Neural progenitor cell (in vitro differentiated cells): ENCODE measurements around the gene OSBPL8.
"Not testable (repeated sequence)": the region's sequence is repeated elsewhere in the genome, so short reads cannot be mapped to it uniquely, and the experiment has no call there.

ENCODE experiments used
- CTCF ChIP-seq: fragments of 200-600 bp; sonication (generic); IDR thresholded peaks from 2 replicates; pipeline ENCODE4 v1.5.1; 2017; ENCODE audit warnings: antibody characterized with exemption, mild to moderate bottlenecking
- EZH2 ChIP-seq: fragments of 200-600 bp; sonication (generic); IDR thresholded peaks from 2 replicates; pipeline ENCODE4 v1.6.1; 2017; ENCODE audit warnings: antibody characterized with exemption, mild to moderate bottlenecking, moderate library complexity
- EZH2phosphoT487 ChIP-seq: fragments of 200-600 bp; sonication (generic); IDR thresholded peaks from 2 replicates; pipeline ENCODE4 v1.6.1; 2017; ENCODE audit warnings: antibody characterized with exemption

GRCh38 chr12:76472862-76473261, 86.7 kb downstream of the OSBPL8 start:
- not testable (repeated sequence) for TF ChIP-seq EZH2phosphoT487, EZH2
- TF ChIP-seq CTCF = peak; percentile 27
